GM10248 (cell line): ENCODE data around the gene SLX4.
"Not testable (repeated sequence)": the region's sequence is repeated elsewhere in the genome, so short reads cannot be mapped to it uniquely, and the experiment has no call there.

Source experiments
- CTCF ChIA-PET: fragments of 300-600 bp; sonication (Branson Sonifier 250); formaldehyde crosslinking; extraction: SDS; loops from one replicate; lab custom pipeline; 2021; ENCODE audit warnings: antibody characterized with exemption; lab: Yijun Ruan, JAX
- POLR2A ChIA-PET: fragments of 350-650 bp; sonication (Branson Sonifier 250); formaldehyde crosslinking; extraction: SDS; loops from one replicate; lab custom pipeline; 2020; ENCODE audit warnings: antibody characterized with exemption; lab: Yijun Ruan, JAX
- DNase-seq: peaks from one replicate; pipeline ENCODE4 v3.0.0; 2012; ENCODE audit errors: extremely low spot score
- CTCF ChIP-seq: IDR thresholded peaks from 2 replicates; pipeline ENCODE4 v1.5.1; 2012; ENCODE audit warnings: mild to moderate bottlenecking, low read depth; ENCODE audit errors: extremely low read depth, missing control alignments, control extremely low read depth

The SLX4 gene

GRCh38 chr16:3625331-3625730, 13.9 kb upstream of the SLX4 start:
- CTCF ChIA-PET, result no interaction called here
- no peak for TF ChIP-seq CTCF
- POLR2A ChIA-PET, result no interaction called here
- DNase-seq, result no peak

- ChIA-PET POLR2A (no interaction called here), CTCF (interaction anchor here (1.0 kb wide), 1 partner anchor 16 kb away, joined by 3 read pairs; no protein-coding TSS in a partner anchor)
- no peak for DNase-seq
- TF ChIP-seq CTCF, result no peak
These were observed 12.2 kb upstream of the SLX4 start for GRCh38 chr16:3623642-3624041.

- DNase-seq, result no peak
- ChIA-PET CTCF (no interaction called here), POLR2A (no interaction called here)
- TF ChIP-seq CTCF, result no peak
These were observed 7.3 kb upstream of the SLX4 start for GRCh38 chr16:3618769-3619141.

- ChIA-PET CTCF (no interaction called here), POLR2A (interaction anchor here (0.6 to 0.7 kb wide), 2 partner anchors 79 to 1648 kb away, joined by 6 read pairs; partner anchors contain the start of gene RPS2)
- DNase-seq, result no peak
These were observed 1.4 kb upstream of the SLX4 start for GRCh38 chr16:3612510-3613466.

GRCh38 chr16:3610698-3611145, 684 bp downstream of the SLX4 start:
- DNase-seq, result no peak
- CTCF ChIA-PET, result interaction anchor here (1.0 kb wide), 1 partner anchor 27 kb away, joined by 3 read pairs; no protein-coding TSS in a partner anchor
- TF ChIP-seq CTCF, result no peak
- POLR2A ChIA-PET, result no interaction called here

More at GRCh38 chr16:3612510-3613466, 1.4 kb upstream of the SLX4 start:
- TF ChIP-seq CTCF, result no peak

GRCh38 chr16:3609895-3610697, 1.3 kb downstream of the SLX4 start:
- no peak for TF ChIP-seq CTCF
- ChIA-PET CTCF (interaction anchor here (1.0 kb wide), 1 partner anchor 28 kb away, joined by 3 read pairs; no protein-coding TSS in a partner anchor), POLR2A (no interaction called here)
- DNase-seq, result no peak

- POLR2A ChIA-PET, DNase-seq, CTCF ChIA-PET: not testable (repeated sequence)
These were observed 2.4 kb downstream of the SLX4 start for GRCh38 chr16:3608976-3609375.
